ENCODE results near the gene MMP14.

- TF ChIP-seq CTCF (IDR thresholded peaks at IDR 0.05) (no peak), POLR2A (IDR thresholded peaks at IDR 0.05) (peak in 1 of 2 donors; percentile 5)
These were observed 1.6 kb downstream of the MMP14 start for GRCh38 chr14:22837750-22838538.

All from lower leg skin (tissue), 3 donors.